Measurements from ENCODE around the gene ECE1. TPM values are rescaled to one million over a fixed set of nuclear protein-coding genes. Genes with fewer than 3 reads are reported as not detected.

ECE1 gene
- polyA plus RNA-seq, 3 donors = 10.6 to 42.4 (median 23.3) TPM

DNA sequence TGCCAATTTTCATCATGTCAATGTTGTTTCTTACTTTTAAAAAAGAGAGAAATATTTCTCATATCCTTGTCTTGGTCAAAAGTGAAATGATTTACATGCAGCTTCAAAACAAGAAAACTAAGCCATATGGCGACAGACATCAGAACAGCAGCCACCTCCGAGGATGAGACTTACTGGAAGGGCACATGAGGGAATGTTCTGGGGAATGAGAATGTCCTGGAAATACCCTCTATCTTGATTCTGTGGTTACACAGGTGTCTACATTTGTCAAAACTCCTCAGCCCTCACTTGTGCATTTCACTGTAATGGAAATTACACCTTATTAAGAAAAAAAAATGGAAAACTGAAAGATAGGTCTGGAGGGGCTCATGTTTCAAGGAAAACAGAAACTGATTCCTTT lies 14.2 kb upstream of the ECE1 start:
- no peak overlapping the region for H2AFZ ChIP-seq (ENCODE audit: insufficient read depth, low read depth, low read length, poor library complexity, severe bottlenecking)
- no peaks in the 10 kb centered on the region for H3K9me3 ChIP-seq (replicated peaks in 1 of 2; ENCODE audit: control insufficient read depth in 1 of 2, insufficient read depth in 1 of 2, low read length in 2 of 2)
- H3K27me3 Mint-ChIP-seq (ENCODE audit: low read depth in 3 of 3) = peaks cover 20 to 49% (median 34%) of the 10 kb centered on the region in 3 donors
- H3K27ac Mint-ChIP-seq = no peak overlapping the region
- intact Hi-C loops (cut with micrococcal nuclease) = loop anchor here in 1 of 2 donors (5.0 kb wide), 1 partner anchor 63 kb away; no protein-coding TSS in a partner anchor
- TF ChIP-seq, protein P1, sequence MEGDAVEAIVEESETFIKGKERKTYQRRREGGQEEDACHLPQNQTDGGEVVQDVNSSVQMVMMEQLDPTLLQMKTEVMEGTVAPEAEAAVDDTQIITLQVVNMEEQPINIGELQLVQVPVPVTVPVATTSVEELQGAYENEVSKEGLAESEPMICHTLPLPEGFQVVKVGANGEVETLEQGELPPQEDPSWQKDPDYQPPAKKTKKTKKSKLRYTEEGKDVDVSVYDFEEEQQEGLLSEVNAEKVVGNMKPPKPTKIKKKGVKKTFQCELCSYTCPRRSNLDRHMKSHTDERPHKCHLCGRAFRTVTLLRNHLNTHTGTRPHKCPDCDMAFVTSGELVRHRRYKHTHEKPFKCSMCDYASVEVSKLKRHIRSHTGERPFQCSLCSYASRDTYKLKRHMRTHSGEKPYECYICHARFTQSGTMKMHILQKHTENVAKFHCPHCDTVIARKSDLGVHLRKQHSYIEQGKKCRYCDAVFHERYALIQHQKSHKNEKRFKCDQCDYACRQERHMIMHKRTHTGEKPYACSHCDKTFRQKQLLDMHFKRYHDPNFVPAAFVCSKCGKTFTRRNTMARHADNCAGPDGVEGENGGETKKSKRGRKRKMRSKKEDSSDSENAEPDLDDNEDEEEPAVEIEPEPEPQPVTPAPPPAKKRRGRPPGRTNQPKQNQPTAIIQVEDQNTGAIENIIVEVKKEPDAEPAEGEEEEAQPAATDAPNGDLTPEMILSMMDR (IDR thresholded peaks at IDR 0.05) = no peak
- peaks cover 5 to 9% of the 10 kb centered on the region in 2 donors for H3K4me1 ChIP-seq (ENCODE audit: control insufficient read depth in 1 of 2, insufficient read depth in 2 of 2, low read length in 2 of 2)
- H3K36me3 ChIP-seq (replicated peaks in 1 of 2; ENCODE audit: control insufficient read depth in 1 of 2, insufficient read depth in 2 of 2, low read length in 2 of 2) = no peaks in the 10 kb centered on the region
- no peak overlapping the region for H3K27ac ChIP-seq (ENCODE audit: low read depth in 1 of 2, low read length in 2 of 2)
- DNase-seq = no peak
- H3K27me3 ChIP-seq (ENCODE audit: control insufficient read depth in 2 of 2, insufficient read depth in 2 of 2, low read length in 2 of 2) = peaks cover 0 to 12% of the 10 kb centered on the region in 2 donors
- no peak overlapping the region for H3K9ac ChIP-seq (ENCODE audit: insufficient read depth, low read length, poor library complexity, severe bottlenecking)
- H3K4me3 Mint-ChIP-seq = no peak overlapping the region
- WGBS (ENCODE audit: insufficient coverage) = no CpG with 5 or more reads among the region's 2 CpGs
- H3K9me3 Mint-ChIP-seq = peaks cover 0 to 3% (median 0%) of the 10 kb centered on the region in 7 donors
- peaks cover 23% of the 10 kb centered on the region for H3K4me1 Mint-ChIP-seq
- peaks cover 2 to 3% of the 10 kb centered on the region in 2 donors for H3K36me3 Mint-ChIP-seq
- no peak overlapping the region for H3K4me2 ChIP-seq (replicated peaks; ENCODE audit: extremely low read depth, low read length, poor library complexity, severe bottlenecking)
- H3K4me3 ChIP-seq (replicated peaks in 1 of 3; ENCODE audit: low read depth in 2 of 3, low read length in 3 of 3) = no peak overlapping the region
- H3K79me2 ChIP-seq (ENCODE audit: insufficient read depth, low read length) = no peaks in the 10 kb centered on the region
- H4K20me1 ChIP-seq (ENCODE audit: insufficient read depth, low read length) = no peaks in the 10 kb centered on the region

DNA sequence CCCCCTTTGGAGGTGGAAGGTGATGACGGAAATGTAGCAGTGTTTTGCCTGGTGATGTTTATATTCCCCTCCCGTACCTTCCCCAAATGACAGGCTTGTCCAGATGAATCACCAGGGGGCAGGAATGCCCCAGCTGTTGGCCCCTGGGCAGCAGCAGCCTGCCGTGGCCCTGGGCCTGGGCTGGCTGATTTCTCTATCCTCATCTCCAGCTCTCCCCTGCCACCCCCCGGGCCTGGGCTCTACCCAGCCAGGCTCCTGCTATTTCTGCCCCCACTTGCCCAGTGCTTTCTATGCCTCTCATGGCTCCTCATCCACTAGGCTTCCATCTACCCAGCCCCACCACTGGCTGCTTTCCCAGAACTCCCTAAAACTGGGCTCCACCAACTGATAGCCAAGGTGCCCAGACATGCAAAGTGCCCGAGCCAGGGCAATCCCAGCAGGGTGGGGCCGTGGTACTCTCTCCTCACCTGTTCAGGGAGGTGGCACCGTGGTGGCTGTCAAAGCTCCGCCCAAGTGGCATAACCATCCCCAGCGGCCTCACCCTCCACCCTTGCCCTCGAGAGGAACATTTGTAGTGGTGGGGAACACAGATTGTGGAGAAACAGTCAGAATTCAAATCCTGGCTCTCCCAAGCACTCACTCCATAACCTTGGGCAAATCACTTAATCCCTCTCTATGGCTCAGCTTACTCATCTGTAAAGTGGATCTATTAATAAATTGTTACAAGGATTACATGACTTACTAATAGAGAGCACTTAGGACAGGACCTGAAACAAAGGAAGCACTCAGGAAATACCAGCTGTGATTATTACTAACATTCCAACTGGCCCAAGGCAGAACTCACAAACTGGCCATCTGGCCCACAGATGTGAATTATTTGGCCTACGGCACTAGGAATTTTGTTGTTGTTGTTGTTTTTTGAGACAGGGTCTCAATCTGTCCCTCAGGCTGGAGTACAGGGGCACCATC lies 12.8 kb upstream of the ECE1 start:
- no peak overlapping the region for H3K4me2 ChIP-seq (replicated peaks; ENCODE audit: extremely low read depth, low read length, poor library complexity, severe bottlenecking)
- TF ChIP-seq, protein P1 (IDR thresholded peaks at IDR 0.05) = peak; percentile 32

More for the DNA sequence above, 12.8 kb upstream of the ECE1 start:
- intact Hi-C loops (cut with micrococcal nuclease) = loop anchor here (2.0 to 5.0 kb wide), 2 partner anchors 64 to 66 kb away; no protein-coding TSS in a partner anchor
- WGBS (ENCODE audit: insufficient coverage) = 80% methylated on average over 4 of the region's 11 CpGs
- Histone ChIP-seq H3K4me1 (ENCODE audit: control insufficient read depth in 1 of 2, insufficient read depth in 2 of 2, low read length in 2 of 2) (peaks cover 10 to 19% of the 10 kb centered on the region in 2 donors), H3K27me3 (ENCODE audit: control insufficient read depth in 2 of 2, insufficient read depth in 2 of 2, low read length in 2 of 2) (peaks cover 0 to 14% of the 10 kb centered on the region in 2 donors), H3K9me3 (replicated peaks in 1 of 2; ENCODE audit: control insufficient read depth in 1 of 2, insufficient read depth in 1 of 2, low read length in 2 of 2) (no peaks in the 10 kb centered on the region), H3K79me2 (ENCODE audit: insufficient read depth, low read length) (no peaks in the 10 kb centered on the region), H4K20me1 (ENCODE audit: insufficient read depth, low read length) (no peaks in the 10 kb centered on the region), H3K9ac (ENCODE audit: insufficient read depth, low read length, poor library complexity, severe bottlenecking) (no peak overlapping the region), H2AFZ (ENCODE audit: insufficient read depth, low read depth, low read length, poor library complexity, severe bottlenecking) (no peak overlapping the region), H3K4me3 (replicated peaks in 1 of 3; ENCODE audit: low read depth in 2 of 3, low read length in 3 of 3) (no peak overlapping the region), H3K36me3 (replicated peaks in 1 of 2; ENCODE audit: control insufficient read depth in 1 of 2, insufficient read depth in 2 of 2, low read length in 2 of 2) (no peaks in the 10 kb centered on the region), H3K27ac (ENCODE audit: low read depth in 1 of 2, low read length in 2 of 2) (no peak overlapping the region)
- Mint-ChIP-seq H3K4me3 (no peak overlapping the region), H3K27ac (peak overlapping the region in 1 of 7 donors; percentile 88), H3K4me1 (peaks cover 32% of the 10 kb centered on the region), H3K9me3 (peaks cover 0 to 3% (median 0%) of the 10 kb centered on the region in 7 donors), H3K27me3 (ENCODE audit: low read depth in 3 of 3) (peaks cover 19 to 49% (median 33%) of the 10 kb centered on the region in 3 donors), H3K36me3 (peaks cover 4 to 7% of the 10 kb centered on the region in 2 donors)
- peak in 2 of 3 donors; percentile 49 to 77 for DNase-seq
